HG03280 (cell line): ENCODE data around the gene ZNF232.
"Not testable (repeated sequence)": the region's sequence is repeated elsewhere in the genome, so short reads cannot be mapped to it uniquely, and the experiment has no call there.

Experiments used
- ATAC-seq: cut with Tn5 transposase; IDR thresholded peaks from one replicate; pipeline ENCODE4 v1.9.1; 2021; ENCODE audit warnings: mild to moderate bottlenecking, moderate library complexity; ENCODE audit not compliant: unreplicated experiment

ZNF232 gene

DNA sequence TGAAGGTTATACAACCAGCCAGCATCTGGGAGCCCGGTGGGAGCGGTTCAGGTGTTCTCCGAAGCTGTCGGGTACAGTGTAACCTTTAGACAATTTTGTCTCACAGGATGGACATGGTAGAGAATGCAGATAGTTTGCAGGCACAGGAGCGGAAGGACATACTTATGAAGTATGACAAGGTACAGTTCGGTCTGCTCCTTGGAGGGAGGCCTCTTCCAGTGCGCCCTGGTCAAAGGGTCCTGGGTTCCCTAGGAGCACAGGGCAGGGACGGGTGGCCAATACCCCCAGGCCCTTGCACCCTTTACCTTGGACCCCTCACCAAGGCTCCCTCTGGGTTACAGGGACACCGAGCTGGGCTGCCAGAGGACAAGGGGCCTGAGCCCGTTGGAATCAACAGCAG is 18.6 kb upstream of the ZNF232 start:
- ATAC-seq, result not testable (repeated sequence)

DNA sequence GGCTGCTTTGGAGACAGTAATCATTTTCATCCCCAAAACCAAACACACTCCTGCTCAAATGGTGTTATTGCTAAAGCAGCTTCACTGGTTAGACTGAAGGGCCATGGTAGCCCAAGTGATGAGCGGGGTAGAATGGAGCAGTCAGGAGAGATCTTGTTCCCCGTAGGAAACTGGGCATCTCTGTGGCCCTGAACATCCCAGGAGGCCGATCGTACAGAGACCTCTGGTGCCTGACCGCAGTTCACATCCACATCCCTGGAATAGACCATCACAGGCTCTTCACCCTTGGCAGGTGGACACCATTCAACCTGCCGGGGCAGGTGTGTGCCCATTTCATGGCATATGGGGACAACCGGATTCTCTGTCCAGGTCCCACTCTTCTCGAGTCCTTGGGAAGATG is 18.1 kb upstream of the ZNF232 start:
- ATAC-seq, result not testable (repeated sequence)

DNA sequence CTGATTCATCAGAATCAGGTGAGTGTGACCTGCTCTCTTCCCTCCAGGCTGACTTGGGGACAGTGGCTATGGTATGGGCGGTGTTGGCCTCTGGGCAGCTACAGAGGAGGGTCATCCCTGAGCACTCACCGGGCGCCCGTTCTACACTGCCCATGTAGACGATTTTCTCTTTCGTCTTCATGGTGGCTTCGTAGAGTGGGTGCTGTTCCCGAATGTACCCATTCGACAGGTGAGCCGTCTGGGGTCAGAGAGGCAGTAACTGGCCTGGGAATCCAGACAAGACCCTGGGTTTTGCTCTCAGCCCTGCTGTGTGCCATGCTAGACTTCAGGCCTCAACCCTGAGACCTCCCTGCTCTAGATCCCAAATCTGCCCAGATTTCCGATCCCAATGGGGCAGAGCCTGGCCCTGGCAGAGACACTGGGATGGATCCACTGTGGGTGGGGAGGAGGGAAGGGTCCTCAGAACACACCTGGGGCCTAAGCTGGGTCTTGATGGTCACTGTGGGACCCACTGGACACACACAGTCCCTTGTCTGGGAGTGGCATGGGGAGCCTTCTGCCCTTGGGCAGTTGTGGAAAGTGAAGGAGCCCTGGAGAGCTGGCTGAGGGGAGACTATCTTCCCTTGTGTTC is 17.3 kb upstream of the ZNF232 start:
- ATAC-seq, result no peak

DNA sequence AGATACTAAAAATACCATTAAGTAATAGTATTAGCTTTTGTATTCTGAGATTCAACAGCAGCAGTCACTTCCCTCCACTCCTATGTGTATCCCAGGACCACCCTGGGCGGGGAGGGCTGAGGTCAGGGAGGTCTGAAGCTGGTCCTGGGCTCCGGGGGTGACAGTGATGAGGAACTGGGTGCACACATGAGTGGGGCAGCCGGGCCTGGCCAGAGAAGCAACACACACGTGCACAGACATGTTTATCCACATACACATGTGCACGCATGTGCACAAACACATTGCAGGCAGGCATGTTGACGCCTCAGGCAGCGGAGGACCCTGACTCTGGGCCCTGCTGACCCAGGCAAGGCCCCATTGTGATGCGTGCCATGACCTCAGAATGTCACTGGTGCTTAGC is 16.7 kb upstream of the ZNF232 start:
- ATAC-seq, result not testable (repeated sequence)

DNA sequence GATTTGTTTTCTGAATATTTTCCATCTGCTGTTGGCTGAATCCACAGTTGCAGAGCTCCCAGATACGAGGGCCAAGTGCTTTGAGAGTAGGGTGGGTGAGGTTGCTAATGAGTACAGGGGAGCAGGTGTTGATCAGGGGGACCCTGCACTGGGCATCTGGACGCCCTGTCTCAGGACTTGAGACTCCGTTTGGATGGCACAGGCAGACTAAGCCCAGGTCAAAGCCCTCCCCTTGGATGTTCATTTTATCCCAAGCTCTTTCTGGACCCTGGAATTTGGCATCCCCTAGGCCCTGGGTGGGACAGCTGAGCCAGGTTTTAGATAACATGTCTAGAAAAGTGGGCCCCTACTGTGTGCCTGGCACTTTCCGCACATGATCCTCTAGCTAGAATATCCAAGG is 16.2 kb upstream of the ZNF232 start:
- ATAC-seq, result no peak

DNA sequence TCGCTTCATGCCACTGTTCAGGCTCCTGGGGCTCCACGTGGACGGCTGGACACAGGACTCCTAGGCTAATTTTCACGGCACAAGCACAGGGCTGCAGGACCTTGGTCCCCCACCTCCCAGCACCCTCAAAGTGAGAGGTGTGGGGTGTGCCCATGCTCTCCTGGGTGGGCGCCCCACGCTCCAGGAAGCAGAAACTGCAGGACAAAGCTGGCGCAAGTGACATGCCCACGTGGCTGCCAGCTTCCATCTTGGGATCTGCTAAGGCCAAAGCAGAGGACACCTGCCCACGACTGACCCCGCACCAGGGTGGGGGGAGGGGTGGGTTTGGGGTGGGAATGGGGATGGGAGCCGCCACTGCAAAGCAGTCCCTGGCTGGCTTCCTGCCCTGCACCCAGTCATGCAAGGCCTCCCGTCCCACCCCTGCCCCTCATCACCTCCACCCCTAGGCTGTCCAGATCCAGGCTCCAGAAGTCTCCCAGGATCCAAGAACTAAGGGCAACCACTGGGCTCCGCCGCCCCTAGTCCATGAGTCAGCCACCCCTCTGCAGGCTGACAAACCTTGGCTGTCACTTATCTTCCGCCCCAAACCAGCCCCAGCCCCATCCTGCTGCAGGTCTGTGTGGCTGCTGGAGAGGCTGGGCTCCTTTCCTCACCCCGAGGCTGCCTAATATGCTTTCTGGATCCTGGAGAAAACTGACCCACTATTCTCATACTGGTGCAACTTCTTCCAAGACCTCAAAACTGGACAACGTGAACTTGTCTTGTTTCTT is 15.2 kb upstream of the ZNF232 start:
- no peak for ATAC-seq

DNA sequence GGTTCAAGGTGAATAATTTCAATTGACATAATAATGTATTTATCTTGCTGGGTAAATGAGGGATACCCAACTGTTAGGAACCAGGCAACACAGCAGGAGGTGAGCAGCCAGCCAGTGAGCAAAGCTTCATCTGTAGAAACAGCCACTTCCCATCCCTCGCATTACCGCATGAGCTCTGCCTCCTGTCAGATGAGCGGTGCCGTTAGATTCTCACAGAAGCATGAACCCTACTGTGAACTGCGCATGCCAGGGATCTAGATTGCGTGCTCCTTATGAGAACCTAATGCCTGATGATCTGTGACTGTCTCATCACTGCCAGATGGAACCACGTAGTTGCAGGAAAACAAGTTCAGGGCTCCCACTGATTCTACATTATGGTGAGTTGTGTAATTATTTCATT is 13.2 kb upstream of the ZNF232 start:
- ATAC-seq, result not testable (repeated sequence)

DNA sequence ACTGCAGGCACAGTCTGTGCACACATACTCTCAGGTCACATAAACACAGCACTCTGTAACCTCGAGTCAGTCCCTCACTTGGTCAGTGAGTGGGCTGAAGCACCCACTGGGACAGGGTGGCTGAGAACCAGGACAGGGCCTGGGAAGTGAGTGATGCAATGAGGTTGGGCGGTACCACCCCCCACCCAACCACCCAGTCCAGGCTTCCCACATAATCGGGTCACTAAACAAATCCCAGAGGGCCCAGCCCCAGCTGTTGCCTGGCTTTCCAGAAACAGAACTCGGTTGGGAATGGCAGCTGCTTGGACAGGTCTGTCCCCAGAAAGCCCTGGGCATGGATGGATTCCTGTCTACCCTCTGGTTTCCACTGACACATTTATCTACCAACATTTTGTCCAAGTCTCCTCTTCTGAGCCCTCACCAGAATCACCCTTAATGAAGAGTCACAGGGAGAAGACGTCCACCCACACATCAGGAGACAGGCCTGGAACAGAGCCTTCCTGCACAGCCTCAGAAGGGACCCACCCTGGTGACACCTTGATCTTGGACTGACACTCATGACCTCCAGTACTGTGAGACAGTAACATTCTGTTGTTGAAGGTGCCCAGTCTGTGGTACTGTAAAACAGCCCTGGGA is 12.6 kb upstream of the ZNF232 start:
- ATAC-seq, result not testable (repeated sequence)

DNA sequence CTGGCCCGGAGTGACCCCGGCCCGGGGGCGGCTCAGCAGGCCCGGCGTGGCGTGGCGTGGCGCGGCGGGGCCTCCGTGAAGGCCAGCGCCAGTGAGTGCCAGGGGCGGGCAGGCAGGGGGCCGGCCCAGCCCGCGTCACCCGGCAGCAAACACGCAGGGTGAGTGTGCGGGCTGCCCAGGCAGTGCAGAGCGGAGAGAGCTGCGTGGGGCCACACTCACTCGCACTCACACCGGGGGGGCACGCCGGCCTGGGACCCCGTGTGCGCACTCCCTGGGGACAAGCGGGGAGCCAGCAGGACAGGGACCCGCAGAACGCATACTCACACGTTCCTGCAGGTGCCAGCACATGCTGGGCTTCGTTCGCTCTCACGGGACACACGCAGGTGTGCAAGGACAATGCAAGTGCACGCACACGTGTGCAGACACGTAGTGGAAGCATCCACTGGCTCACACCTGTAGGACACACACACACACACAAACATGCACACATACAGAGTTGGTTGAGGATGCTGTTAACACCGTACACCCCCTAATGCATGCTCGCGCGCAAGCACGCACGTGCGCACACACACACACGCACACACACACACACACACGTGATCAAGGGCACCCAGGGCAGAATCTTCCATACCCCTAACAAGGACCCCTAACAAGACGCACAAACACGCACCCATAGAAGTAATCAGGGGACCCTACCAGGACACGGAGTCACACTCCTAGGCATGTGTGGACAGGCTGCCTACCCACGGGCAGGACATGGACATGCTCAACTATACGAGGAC is 11.9 kb upstream of the ZNF232 start:
- no peak for ATAC-seq

DNA sequence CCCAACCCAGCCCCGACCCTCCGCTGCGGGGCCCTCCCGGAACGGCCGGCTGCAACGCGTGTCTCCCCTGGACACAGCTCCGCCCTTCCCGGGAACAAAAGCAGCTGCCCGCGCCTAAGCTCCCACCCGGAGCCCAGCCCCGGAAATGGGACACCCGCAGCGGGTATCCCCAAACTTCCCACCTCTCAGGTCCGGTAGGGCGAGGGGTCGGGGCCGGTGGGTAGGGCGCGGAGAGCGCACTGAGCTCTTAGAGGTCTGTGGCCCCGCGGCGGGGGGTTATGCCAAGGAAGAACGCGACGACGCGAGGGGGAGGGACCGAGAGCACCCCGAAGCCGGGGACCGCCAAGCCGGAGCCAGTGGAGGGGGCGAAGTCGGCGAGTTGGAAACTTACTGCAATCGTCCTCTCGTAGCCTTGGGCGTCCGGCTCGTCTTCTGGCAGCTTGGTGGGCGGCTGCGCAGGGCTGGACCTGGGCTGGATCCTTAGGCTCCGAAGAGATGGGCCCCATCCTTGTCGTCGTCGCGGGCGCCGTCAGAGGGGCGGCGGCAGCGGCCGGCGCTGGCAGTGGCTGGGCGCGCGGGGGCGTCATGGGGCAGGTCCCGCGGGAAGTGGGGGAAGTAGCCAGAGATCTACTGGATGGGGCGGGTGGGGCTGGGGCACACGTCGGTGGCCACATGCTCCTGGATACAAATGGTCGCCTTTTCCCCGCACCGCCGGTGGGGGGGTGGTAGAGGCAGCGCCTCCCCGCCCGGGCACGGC is 11.1 kb upstream of the ZNF232 start:
- no peak for ATAC-seq

DNA sequence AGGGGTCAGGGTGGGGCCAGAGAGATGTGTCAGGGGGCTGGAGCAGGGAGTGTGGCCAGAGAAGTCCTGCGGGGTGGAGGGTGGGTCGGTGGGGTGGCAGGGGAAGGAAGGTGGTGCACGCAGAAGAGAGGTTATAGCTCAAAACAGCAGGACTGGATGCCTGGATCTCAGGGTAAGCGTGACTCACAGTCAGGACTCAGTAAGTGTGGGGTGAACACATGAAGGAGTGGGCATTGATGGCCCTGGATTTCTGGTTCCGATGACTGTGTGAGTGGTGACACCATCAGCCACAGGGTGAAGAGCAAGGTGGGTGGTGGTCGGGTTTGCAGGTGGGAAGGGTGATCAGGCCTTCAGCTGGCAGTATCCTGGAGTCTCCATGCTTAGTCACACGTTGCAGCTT is 10.4 kb upstream of the ZNF232 start:
- not testable (repeated sequence) for ATAC-seq

DNA sequence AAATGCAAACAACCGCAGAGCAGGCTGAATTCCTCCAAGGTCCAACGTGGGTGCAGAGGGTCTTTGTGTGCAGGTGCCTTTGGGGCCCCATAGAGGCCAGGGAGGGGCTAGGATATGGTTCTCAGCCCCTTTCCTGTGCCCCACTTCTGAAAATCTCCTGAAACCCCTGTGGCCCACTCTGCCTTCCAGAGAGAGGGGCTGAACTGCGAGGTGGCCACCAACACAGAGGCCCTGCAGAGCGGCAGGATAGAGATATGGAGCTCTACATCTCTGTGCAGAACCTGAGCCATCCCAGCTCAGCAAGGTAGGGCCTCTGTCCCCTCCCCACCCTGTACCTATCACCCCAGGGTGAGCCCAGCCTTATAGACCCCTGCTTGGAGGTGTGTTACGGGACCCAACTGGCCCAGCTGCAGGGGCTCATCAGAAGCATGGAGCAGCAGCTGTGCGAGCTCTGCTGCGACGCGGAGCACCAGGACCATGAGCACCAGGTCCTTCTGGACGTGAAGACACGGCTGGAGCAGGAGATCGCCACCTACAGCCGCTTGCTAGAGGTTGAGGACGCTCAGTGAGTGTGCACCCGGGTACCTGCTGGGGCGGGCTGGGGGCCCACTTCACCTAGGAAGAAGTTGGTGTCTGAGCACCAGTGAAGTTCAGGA is 9.6 kb upstream of the ZNF232 start:
- ATAC-seq, result no peak

DNA sequence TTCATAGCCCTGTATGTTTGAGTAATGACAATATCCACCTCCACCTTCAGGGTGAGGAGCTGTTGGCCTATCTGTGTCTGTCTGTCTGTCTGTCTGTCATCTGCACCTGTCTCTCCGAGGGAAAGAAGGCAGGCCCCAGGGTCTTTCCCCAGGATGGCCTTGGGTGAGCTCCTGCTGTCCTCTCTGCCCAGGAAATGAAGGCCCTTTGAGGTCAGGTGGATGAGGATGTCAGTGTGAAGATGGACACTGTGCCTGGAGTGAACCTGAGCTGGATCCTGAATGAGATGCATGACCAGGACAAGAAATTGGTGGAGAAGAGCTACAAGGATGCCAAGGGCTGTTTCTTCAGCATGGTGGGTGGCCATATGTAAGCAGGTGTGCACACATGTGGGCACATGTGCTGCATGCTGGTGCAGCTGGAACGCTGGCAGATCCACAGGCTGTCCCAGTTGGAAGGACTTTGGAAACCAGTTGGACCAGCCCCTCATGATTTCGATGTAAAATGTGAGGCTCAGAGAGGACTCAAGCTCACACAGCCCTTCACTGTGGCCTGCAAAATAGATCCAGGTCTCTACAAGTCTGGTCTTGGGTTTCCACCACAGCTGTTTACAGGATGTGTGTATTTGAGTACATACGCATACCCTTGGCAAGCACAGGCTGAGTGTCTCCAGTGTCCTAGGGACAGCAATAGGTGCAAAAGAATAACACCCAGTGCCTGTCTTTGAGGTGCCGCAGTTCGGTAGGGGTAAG is 8.9 kb upstream of the ZNF232 start:
- not testable (repeated sequence) for ATAC-seq

DNA sequence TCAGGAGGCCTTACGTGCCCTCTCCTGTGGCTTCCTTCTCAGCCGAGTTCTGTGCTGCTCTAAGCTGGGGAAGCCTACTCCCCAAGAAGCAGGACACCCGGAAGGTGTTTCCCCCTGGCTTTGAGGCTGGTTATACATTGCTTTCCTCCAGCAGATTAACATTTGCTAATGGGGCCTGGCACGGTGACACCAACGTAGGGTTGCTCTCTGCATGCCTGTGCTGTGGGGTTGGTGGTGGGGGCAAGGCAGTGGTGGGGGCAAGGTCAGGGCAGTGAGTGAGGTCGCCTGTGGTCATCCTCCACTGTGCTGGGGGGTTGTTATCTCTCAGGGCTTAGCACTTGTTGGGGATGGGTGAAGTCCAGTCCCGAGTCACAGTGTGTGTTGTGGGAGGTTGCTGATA is 8.4 kb upstream of the ZNF232 start:
- no peak for ATAC-seq

DNA sequence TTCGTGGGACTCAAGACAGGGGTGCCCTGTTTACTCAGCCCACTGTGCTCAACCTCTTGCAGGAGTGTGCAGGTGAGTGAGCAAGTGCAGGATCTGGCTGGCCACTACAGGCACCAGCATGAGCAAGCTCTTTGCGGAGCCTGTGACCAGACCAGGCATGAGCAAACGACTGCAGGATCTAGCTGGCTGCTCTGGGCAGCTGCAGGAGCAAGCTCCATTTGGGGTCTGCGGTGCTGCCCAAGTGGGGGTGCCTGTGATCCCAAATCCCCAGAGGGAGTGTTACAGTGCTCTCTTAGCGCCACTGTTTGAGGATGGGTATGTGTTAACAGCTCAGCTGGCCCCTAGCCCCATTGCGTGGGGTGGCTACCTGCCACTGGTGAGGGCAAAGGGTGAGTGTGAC is 6.5 kb upstream of the ZNF232 start:
- no peak for ATAC-seq

DNA sequence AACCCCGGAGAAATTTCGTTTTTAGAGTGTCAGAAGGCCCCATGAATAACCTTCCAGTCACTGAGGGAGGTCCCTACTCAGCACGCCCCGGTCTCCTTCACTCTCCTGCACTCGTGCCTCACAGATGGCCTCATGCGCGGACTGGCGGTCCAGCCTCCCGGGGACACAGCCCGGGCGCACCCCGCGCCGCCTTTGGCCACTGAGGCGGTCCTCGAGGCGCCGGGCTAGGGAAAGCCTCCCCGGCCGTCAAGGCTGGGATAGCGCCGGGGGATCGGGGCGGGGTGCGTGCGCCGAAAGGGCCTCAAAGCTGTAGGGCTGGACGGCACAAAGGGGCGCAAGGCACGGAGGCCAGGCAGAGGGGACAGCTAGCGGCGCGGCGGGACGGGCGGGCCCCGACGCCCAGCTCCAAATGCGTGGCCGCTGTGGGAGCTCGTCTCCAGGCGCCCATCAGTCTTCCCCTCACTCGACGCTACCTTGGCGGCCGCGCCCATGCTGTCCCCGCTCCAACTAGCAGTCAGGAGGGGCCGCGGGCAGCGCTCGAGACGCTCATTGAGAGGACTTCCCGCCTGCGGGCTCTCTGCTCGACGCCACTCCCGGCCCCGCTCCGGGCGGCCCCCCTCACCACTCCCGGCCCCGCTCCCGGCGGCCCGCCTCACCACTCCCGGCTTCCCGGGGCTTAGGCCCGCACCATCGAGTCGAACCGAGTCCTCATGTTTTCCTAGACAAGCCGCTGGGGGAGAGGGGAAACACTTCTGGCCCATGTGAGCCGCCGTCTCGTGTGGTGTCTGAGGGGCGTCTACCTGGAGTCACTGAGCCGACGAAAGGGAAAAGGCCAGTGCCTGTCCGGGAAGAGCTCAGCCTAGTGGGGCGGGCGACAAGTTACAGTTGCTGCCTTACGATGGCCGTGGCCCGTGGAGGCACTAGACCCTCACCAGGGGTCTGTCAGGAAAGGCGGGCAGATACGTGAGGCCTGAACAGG is 4.3 kb upstream of the ZNF232 start, which contains the start of gene USP6:
TSS of gene USP6 (plus strand) at position 360 of the 979 bp plus-strand sequence. CDS start 14,336 bp downstream, outside the sequence.
- no peak for ATAC-seq

DNA sequence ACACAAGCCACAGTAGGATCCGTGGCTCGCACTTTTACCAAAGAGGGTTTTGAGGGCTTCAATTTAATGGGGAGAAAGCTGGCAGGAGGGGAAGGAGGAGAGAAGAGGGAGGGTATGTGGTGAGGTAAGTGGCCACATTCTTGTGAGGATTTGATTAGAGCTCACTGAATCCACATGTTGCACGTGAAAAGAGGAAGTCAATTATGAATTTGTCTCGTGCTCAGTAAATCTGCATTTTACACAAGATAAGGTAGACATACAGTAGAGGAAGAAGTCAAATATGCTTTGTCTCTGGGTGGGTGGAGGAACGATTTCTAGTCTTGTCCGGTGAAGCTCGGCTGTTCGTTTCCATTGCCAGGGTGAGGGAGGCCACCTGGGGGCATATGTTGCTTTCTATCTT is 862 bp downstream of the ZNF232 start:
- no peak for ATAC-seq

DNA sequence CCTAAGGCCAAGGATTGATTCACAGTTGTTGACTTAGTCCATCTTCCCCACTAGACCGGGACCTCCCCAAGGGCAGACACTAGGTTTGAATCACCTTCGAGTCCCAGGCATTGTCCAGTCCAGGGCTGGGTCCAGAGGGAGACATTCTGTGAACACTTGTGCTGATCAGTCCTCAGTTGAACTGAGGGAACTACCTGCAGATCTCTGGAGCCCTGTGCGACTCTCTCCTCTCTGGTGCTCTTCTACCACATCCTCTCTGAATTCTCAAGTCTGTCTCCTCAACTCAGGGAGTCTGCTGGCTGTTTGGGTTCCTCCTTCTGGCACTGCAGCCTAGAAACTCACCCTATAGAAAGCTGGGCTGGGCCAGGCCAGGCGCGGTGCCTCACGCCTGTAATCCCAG is 10.8 kb downstream of the ZNF232 start:
- ATAC-seq, result no peak
